Body of pancreas (tissue), 4 donors: Measurements from ENCODE around the gene SAMD9L. TPM values are rescaled to one million over a fixed set of nuclear protein-coding genes. Genes with fewer than 3 reads are reported as not detected.

Experiments
- ATAC-seq: fragments of 150-250 bp; one replicate; pipeline ENCODE4 v1.9.1; 2016
- DNase-seq, 4 donors: peaks; one replicate each; pipeline ENCODE4 v3.0.0-alpha.2; 2019
- H3K27ac ChIP-seq, 4 donors: fragments of 200-600 bp; sonication (generic); 1 replicate in 3 of 4; 2 replicates in 1 of 4; pipeline versions ENCODE4 v1.5.1 to v1.6.1; 2016 to 2019; ENCODE audit warnings: mild to moderate bottlenecking in 1 of 4, mixed read lengths in 1 of 4, moderate library complexity in 1 of 4
- H3K27me3 ChIP-seq, 2 donors: fragments of 200-600 bp; sonication (generic); one replicate each; pipeline ENCODE4 v1.6.0; 2016; ENCODE audit warnings: mild to moderate bottlenecking in 1 of 2
- H3K36me3 ChIP-seq, 2 donors: fragments of 200-600 bp; sonication (generic); replicated peaks in 1 of 2; 2 replicates each; pipeline ENCODE4 v1.5.1; 2016; ENCODE audit warnings: low read depth in 2 of 2; ENCODE audit not compliant: insufficient read depth in 1 of 2
- H3K4me1 ChIP-seq: fragments of 200-600 bp; sonication (generic); one replicate; pipeline ENCODE4 v1.6.0; 2016
- H3K4me3 ChIP-seq, 2 donors: fragments of 200-600 bp; sonication (generic); 1 replicate in 1 of 2; 2 replicates in 1 of 2; pipeline ENCODE4 v1.5.1; 2016 to 2019
- H3K9me3 ChIP-seq, 3 donors: fragments of 200-600 bp; sonication (generic); 1 replicate in 2 of 3; 2 replicates in 1 of 3; pipeline ENCODE4 v1.5.1; 2016
- CTCF ChIP-seq, 7 experiments: fragments of 450-650 bp in 4 of 7; fragments of 200-600 bp in 3 of 7; sonication (generic) in 3 of 7; IDR thresholded peaks; one replicate each; pipeline ENCODE4 v1.5.1; 2016 to 2019; ENCODE audit warnings: antibody characterized with exemption in 7 of 7
- POLR2A ChIP-seq, 3 donors: fragments of 450-650 bp; IDR thresholded peaks; one replicate each; pipeline ENCODE4 v1.6.1; 2016; ENCODE audit warnings: antibody characterized with exemption in 3 of 3, mild to moderate bottlenecking in 2 of 3
- WGBS, 2 donors: methylation state at CpG; one replicate each; pipeline ENCODE4 v1.1.5; 2017; 5-methylcytosine and 5-hydroxymethylcytosine counted together
- intact Hi-C: fragments of 100-400 bp; cut with DNase I; formaldehyde crosslinking; loops from one replicate; pipeline ENCODE4 v1.15.1; 2023
- total RNA-seq, 2 donors: library from RNA; depleted of rRNA; stranded (reverse); fragments of >200 nt; gene quantifications; one replicate each; pipeline ENCODE4 v1.1.0, GENCODE V29; 2016

SAMD9L gene
- total RNA-seq, 2 donors from 2014 or later: 5.4 to 6.6 TPM

- ATAC-seq: no peak
- no peak overlapping the region for H3K4me3 ChIP-seq
These were observed 32.4 kb downstream of the SAMD9L start for GRCh38 chr7:93115796-93116195.

GRCh38 chr7:93108003-93108402 is 40.2 kb downstream of the SAMD9L start:
- ATAC-seq: no peak

More at GRCh38 chr7:93115796-93116195, 32.4 kb downstream of the SAMD9L start:
- DNase-seq: no peak
- Histone ChIP-seq H3K27me3 (no peaks in the 10 kb centered on the region), H3K4me1 (peaks cover 15% of the 10 kb centered on the region), H3K36me3 (no peaks in the 10 kb centered on the region), H3K27ac (no peak overlapping the region), H3K9me3 (no peaks in the 10 kb centered on the region)
- intact Hi-C loops: no loop called here
- no peak for TF ChIP-seq POLR2A (IDR thresholded peaks at IDR 0.05)
- no peak for TF ChIP-seq CTCF (IDR thresholded peaks at IDR 0.05)
- WGBS, 2 donors: 82 to 85% methylated on average over 7 of the region's 7 CpGs

DNA sequence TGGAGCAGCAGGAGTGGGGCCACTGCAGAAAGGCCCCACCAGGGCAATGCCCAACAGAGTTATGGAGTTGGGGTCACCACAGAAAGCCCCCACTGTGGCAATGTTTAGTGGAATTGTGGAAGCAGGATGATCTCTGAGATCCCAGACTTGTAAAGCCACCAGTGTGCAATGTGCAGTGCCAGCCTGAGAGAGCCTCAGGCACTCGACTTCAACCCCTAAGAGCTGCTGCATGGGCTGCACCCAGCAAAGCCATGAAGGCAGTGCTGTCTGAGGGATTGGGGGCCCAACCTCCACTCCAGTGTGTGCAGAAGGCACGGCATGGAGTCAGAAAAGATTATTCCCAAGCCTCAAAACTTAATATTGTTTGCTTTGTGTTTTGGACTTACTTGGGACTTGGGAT is 50.8 kb downstream of the SAMD9L start:
- no peaks in the 10 kb centered on the region for H3K4me1 ChIP-seq
- no peaks in the 10 kb centered on the region for H3K36me3 ChIP-seq
- intact Hi-C loops: no loop called here
- ATAC-seq (no peak), DNase-seq (no peak)
- no peak overlapping the region for H3K27ac ChIP-seq
- peaks cover 0 to 32% (median 0%) of the 10 kb centered on the region in 3 donors for H3K9me3 ChIP-seq
- H3K27me3 ChIP-seq: no peaks in the 10 kb centered on the region
- no peak overlapping the region for H3K4me3 ChIP-seq
- no peak for TF ChIP-seq CTCF (IDR thresholded peaks at IDR 0.05)
- no peak for TF ChIP-seq POLR2A (IDR thresholded peaks at IDR 0.05)
- WGBS, 2 donors: 50 to 84% methylated on average over 1 to 2 of the region's 2 CpGs

More at GRCh38 chr7:93108003-93108402, 40.2 kb downstream of the SAMD9L start:
- H3K27ac ChIP-seq: no peak overlapping the region
- TF ChIP-seq POLR2A (IDR thresholded peaks at IDR 0.05): no peak
- TF ChIP-seq CTCF (IDR thresholded peaks at IDR 0.05): no peak
- 85 to 91% methylated on average over 13 of the region's 13 CpGs for WGBS, 2 donors
- no peaks in the 10 kb centered on the region for H3K4me1 ChIP-seq
- H3K36me3 ChIP-seq: peaks cover 0 to 6% of the 10 kb centered on the region in 2 donors
- H3K9me3 ChIP-seq: peaks cover 0 to 32% (median 0%) of the 10 kb centered on the region in 3 donors
- intact Hi-C loops: no loop called here
- H3K27me3 ChIP-seq: no peaks in the 10 kb centered on the region
- H3K4me3 ChIP-seq: no peak overlapping the region
- DNase-seq: no peak

- ATAC-seq: no peak
- Histone ChIP-seq H3K27ac (no peak overlapping the region), H3K4me3 (no peak overlapping the region), H3K4me1 (no peaks in the 10 kb centered on the region), H3K9me3 (no peaks in the 10 kb centered on the region), H3K27me3 (no peaks in the 10 kb centered on the region), H3K36me3 (no peaks in the 10 kb centered on the region)
- DNase-seq: no peak
- TF ChIP-seq CTCF (IDR thresholded peaks at IDR 0.05) (peak in 2 of 7 experiments; percentile 2 to 6), POLR2A (IDR thresholded peaks at IDR 0.05) (no peak)
- 55 to 80% methylated on average over 1 of the region's 1 CpG for WGBS, 2 donors
- intact Hi-C loops: no loop called here
These were observed 55.3 kb downstream of the SAMD9L start for GRCh38 chr7:93092757-93093370.

Other genes starting within 250 kb of the SAMD9L start
- 1 to 10 TPM; 4.9 to 5.2 TPM for gene SAMD9, start 30.4 kb downstream of the SAMD9L start, total RNA-seq
- gene HEPACAM2, start 78.1 kb upstream of the SAMD9L start, total RNA-seq: 1 to 10 TPM in 1 of 2 donors, not detected in 1; 2.1 TPM
- gene VPS50, start 84.0 kb upstream of the SAMD9L start, total RNA-seq: 10 to 100 TPM in 1 of 2 donors, 1 to 10 TPM in 1; 9.6 to 28.3 TPM